Femur (tissue), 1 donor: ENCODE results near the gene CHRM4.

ENCODE experiments used
- DNase-seq: peaks from one replicate; pipeline ENCODE4 v3.0.0-alpha.2; 2017

The CHRM4 gene

GRCh38 chr11:46367244-46367915 is 24.2 kb downstream of the CHRM4 start:
- DNase-seq = peak; percentile 83

- no peak for DNase-seq
Measured at GRCh38 chr11:46366661-46367161, 24.9 kb downstream of the CHRM4 start.

- no peak for DNase-seq
Measured at GRCh38 chr11:46366260-46366659, 25.3 kb downstream of the CHRM4 start.

DNA sequence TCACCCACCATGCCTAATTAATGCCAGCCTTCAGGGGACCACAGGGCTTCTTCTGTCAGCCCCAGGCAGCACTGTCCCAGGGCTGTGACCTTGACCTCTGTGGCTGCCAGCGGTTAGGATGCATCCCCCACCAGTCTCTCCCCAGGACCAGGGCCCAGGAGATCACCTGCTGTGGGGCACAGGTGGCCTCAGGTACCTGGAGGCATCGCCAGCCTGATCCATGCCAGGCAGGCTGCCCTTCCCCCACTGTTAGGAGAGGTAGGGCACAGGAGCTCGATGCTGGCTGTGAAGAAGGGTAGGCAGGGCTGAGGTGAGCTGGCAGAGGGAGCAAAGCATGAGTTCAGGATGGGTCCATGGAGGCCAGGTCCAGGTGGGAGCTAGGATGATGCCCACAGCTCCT is 26.8 kb downstream of the CHRM4 start:
- DNase-seq = no peak

DNA sequence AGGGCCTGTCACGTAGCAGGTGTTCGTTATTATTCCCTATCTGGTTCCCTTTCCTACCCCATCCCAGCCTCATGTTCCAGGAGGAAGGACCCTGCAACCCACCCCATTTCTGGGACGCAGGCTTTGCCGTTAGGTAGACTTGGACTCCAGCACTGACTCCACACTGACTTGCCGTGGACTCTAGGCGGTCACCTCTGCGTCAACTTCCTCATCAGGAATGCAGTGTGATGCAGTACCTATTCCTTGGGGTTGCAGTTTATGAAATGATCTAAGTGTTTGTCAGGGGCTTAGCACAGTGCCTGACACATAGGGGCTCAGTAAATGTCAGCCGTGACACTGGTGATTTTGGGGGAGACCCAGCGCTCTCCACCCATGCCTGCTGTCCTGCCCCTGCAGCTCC is 27.5 kb downstream of the CHRM4 start:
- DNase-seq = no peak

DNA sequence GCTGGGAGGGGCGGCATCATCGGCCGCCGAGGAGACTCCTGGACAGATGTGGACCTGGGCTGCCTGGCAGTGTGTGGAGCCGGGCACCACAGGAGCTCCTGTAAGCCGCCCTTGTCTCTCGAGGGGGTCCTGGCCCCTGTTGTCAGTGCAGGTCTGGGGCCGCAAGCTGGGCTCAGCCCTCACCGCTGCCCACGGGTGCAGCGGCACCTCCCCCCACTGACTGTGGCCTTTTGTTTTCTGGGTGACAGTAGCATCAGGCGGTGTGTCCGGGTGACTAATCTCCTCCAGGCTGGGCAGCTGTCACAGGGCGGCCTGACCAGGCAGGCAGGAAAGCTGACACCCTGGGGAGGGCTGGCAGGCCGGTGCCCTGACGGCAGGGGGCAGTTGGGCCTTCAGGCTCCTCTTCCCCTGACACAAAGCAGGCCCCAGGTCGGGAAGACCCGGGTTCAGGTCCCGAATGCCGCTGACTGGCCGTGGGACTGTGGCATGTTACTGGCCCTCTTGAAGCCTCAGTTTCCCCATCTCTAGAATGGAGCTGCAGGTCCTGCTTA is 28.0 kb downstream of the CHRM4 start:
- peak; percentile 72 for DNase-seq

DNA sequence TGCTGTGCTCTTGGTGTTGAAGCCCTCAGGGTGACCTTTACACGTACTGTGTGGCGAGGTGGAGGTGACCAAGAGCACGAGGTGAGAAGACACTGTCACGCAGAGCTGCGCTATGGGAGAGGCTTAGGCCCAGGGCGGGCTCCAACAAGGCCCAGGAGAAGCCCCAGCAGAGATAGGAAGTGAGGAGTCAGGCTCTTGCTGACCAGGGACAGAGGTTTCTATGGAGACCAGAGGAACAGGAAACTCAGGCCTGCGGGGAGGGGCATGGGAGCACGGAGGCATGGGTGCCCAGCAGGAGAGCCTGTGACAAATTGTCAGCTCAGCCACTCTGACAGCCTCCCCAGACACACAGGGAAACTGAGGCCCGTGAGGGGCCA is 28.6 kb downstream of the CHRM4 start:
- peak; percentile 69 for DNase-seq

GRCh38 chr11:46362156-46363030 is 29.2 kb downstream of the CHRM4 start:
- DNase-seq = no peak

DNA sequence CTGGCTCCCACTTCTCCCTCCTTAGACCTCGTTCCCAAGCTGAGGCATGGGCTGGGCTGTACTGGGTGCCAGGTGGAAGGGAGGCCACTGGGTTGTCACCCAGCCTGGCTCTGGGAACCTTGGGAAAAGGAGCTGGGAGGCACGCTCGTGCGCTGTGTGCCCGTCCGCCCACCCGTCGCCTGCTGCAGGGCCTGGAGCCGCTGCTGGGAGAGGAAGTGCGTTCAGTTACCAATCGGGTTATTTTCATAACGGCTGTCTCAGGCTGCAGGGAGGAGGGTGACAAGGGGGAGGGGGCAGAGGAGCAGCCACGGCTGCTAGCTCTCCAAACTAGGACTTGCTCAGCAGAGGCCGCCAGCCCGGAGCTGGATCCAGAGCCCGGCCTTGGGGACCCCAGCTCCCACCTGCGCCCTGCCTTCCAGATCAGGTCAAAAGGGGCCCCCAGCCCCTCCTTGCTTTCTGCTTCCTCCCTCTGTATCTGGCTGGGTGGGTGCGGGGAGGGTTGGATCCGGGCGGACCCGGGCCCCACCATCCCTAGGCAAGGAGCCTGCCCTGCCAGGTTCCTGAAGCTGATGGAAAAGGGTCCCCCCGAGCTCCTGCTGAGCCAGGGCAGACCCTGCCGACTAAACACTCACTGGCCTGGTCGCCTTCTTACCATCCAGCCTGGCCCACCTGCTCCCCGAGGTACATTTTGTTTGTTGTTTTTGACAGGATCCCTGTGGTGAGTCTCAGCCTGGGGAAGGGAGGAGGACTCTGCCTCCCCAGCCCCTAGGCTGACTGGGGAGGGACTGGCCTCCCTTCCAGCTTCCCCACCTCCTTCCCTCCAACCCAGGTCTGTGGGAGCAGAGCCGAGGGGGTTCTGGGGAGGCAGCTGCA is 30.1 kb downstream of the CHRM4 start:
- DNase-seq = peak; percentile 85

GRCh38 chr11:46360878-46361277 is 30.7 kb downstream of the CHRM4 start:
- DNase-seq = no peak

- DNase-seq = no peak
Measured at GRCh38 chr11:46359953-46360352, 31.6 kb downstream of the CHRM4 start.

- no peak for DNase-seq
Measured at GRCh38 chr11:46357483-46357936, 34.1 kb downstream of the CHRM4 start.

DNA sequence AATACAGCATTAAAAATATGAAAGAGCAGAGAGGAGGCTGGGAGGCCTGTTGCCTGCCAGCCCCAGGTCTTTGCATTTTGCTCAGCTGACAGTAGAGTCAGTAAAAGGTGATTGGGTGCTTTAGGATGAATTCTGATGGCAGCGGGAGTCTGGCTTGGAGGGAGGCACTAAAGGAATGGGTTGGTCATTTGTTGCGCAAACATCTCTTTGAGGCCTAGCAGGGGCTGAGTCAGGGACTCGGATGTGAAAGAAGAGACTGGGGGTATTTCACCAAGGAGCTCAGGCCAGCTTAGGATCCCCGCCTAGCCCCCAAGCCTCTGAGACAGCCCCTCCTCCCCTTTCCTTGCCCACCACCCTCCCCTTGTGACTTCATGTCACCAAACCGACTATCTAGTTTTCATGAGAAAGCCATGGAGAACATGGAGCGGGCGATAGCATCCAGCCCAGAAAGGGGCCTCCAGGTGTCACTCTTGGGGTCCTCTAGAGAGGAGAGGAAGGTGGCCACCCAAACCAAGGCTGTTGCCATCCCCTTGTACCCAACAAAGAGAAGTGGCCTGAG is 34.6 kb downstream of the CHRM4 start:
- DNase-seq = no peak

GRCh38 chr11:46353698-46354097 is 37.9 kb downstream of the CHRM4 start:
- no peak for DNase-seq

GRCh38 chr11:46352063-46352841 is 39.3 kb downstream of the CHRM4 start:
- DNase-seq = no peak

GRCh38 chr11:46351606-46352005 is 40.0 kb downstream of the CHRM4 start:
- DNase-seq = no peak

DNA sequence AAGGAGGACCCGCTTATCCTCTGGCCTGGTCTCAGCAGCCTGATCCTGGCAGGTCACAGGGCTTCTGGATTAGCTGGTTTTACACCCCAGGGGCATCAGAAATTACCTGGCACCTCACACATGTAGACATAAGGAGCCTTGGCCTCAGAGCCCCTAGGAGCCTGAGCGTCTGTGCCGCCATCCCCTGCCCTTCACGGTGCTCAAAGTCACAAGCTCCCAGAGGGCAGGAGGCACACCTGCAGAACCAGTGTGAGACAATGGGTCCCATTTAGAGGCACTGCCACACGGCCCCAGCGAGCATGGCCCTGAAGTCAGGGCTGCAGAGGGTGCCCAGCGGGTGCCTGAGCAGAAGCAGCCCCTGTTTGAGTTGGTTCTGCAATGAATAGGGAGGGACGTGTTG is 40.4 kb downstream of the CHRM4 start:
- DNase-seq = no peak

DNA sequence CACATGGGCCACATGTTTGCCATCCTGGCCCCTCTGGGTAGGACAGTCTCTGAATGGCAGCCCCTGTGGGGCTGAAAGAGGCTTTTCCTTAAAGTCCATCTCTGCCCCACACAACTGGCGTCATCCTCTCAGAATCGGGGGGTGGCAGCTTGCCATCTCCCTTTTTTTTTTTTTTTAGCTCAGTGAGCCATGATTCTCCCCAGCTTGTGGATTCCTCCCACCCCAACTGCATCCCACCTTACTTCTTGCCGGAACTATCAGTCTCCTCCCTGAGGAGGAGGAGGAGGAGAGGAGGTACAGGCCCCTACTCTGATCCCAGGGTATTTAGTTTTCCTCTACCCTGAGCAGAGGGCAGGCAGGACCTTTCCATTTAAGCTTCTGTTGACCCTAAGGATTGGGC is 40.9 kb downstream of the CHRM4 start:
- no peak for DNase-seq

DNA sequence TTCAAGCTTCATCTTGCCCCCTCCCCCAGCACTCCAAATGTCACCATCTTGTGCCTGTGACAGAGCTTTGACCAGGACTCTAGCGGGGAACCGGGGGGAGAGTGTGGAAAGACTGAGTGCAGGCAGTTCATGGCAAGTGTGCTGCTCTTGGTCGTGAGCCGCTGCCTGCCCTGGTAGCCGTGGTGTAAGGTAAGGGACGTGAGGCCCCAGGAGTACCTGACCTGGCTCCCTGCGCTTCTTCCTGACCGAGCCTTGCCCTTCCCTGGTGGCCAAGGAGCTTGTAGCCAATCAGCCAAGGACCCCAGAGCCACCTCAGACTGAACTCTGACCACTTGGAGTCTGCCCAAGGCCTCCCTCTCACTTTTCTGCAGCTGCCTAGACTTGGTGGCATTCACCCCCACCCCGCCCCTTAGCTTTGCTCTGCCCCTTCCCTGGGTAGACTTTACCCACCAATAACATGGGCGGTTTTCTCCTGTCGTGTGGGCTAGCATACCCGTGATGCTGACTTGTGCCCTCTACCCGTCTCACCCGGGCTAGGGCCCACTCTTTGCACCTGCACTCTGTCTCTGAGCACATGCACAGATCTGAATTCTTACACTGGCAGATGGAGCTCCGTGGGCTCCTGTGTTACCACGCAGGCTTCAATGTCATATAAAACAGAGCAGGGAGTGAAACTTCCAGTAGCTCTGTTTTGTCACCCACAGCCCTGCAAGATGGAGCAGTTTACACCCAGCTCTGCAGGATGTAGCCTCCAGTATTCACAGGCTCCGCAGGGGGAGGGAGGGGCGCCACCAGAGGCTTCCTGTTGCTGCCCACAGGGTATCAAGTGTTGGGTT is 42.8 kb downstream of the CHRM4 start:
- no peak for DNase-seq

GRCh38 chr11:46347637-46348311 is 43.8 kb downstream of the CHRM4 start:
- DNase-seq = no peak
